GDM1 (cell line): ENCODE measurements around the gene SLC25A11.

Experiments used
- DNase-seq: peaks from one replicate; lab custom pipeline; 2025; lab: John Stamatoyannopoulos, UW

SLC25A11 gene

DNA sequence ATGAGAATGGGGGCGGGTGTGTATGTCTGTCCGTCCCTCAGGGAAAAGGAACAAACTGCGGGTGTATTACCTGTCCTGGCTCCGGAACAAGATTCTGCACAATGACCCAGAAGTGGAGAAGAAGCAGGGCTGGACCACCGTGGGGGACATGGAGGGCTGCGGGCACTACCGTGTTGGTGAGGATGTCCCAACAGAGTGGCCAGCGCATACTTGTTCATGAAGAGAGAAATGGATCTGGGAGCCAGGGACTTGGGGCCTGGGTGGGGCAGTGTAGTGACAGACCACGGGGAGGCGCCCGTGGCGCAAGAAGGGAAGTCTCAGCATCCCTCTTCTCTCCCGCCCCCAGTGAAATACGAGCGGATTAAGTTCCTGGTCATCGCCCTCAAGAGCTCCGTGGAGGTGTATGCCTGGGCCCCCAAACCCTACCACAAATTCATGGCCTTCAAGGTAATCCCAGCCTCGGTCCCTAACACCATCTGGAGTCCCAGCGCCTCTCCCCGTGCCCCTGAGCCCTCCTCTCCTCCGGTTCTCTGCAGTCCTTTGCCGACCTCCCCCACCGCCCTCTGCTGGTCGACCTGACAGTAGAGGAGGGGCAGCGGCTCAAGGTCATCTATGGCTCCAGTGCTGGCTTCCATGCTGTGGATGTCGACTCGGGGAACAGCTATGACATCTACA, 44.1 kb downstream of the SLC25A11 start:
- DNase-seq: no peak

DNA sequence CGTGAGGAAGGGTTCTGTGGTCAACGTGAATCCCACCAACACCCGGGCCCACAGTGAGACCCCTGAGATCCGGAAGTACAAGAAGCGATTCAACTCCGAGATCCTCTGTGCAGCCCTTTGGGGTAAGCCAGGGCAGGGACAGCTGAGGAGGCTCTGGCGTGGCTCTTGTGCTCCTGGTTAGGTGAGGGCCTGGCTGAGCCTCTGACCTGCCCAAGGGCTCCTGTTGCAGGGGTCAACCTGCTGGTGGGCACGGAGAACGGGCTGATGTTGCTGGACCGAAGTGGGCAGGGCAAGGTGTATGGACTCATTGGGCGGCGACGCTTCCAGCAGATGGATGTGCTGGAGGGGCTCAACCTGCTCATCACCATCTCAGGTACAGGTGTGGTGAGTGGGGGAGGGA, 44.7 kb downstream of the SLC25A11 start:
- DNase-seq: no peak

DNA sequence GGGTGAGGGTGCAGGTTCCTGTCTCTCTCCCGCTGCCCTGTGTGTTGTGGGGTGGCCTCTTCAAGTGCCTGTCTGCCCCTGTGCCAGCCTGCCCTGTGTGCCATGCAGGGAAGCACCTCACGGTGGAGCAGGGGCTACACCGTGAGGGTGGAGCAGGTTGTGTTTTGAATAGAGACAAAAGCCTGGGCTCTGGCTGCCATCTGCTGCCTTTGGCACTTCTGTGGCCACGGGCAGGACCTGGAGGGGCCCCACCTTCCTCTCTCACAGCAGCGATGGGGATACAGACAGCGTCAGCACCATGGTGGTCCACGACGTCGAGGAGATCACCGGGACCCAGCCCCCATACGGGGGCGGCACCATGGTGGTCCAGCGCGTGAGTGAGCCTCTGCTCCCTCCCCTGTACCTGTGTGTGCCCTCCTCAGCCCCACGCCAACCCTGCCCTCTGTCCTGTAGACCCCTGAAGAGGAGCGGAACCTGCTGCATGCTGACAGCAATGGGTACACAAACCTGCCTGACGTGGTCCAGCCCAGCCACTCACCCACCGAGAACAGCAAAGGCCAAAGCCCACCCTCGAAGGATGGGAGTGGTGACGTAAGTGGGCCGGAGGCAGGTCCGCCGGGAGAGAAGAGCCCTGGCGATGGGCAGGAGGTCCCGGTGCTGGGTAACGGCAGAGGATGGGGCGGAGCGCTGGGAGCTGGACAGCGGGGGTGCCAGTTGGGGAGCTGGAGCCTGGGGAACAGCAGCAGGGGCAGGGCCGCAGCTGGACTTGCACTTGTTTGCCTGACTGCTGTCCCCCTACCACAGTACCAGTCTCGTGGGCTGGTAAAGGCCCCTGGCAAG, 45.9 kb downstream of the SLC25A11 start:
- no peak for DNase-seq

- DNase-seq: no peak
Measured at GRCh38 chr17:4893272-4893671, 46.6 kb downstream of the SLC25A11 start.

GRCh38 chr17:4892499-4893221, 47.2 kb downstream of the SLC25A11 start:
- no peak for DNase-seq

GRCh38 chr17:4891411-4892410, 48.1 kb downstream of the SLC25A11 start:
- no peak for DNase-seq

GRCh38 chr17:4887581-4887980, 52.3 kb downstream of the SLC25A11 start:
- DNase-seq: no peak
